HepG2 (cell line): Measurements from ENCODE around the gene GPR62. TPM values are rescaled to one million over a fixed set of nuclear protein-coding genes. Genes with fewer than 3 reads are reported as not detected.
A peak's percentile ranks its signal among the peaks of the same experiment; 100 is the strongest.

ENCODE experiments used
- ATF7-NPFF ChIP-seq: sonication (generic); formaldehyde crosslinking; IDR thresholded peaks from 2 replicates; pipeline ENCODE4 v1.8.1; 2023; ENCODE audit warnings: mild to moderate bottlenecking, low read depth, missing genetic modification reagents, moderate library complexity
- ELF3 ChIP-seq: IDR thresholded peaks from 2 replicates; pipeline ENCODE4 v1.6.1; 2016; ENCODE audit warnings: missing genetic modification reagents, missing compliant biosample characterization
- FOXK1 ChIP-seq: sonication (generic); formaldehyde crosslinking; IDR thresholded peaks from 2 replicates; pipeline ENCODE4 v1.4.0; 2020; ENCODE audit warnings: low read depth, missing genetic modification reagents, borderline replicate concordance
- GMEB1 ChIP-seq: sonication (generic); formaldehyde crosslinking; IDR thresholded peaks from 2 replicates; pipeline ENCODE4 v1.5.1; 2020; ENCODE audit warnings: missing genetic modification reagents, mild to moderate bottlenecking, borderline replicate concordance
- HOXD1 ChIP-seq: sonication (generic); formaldehyde crosslinking; IDR thresholded peaks from 2 replicates; pipeline ENCODE4 v1.5.0; 2020; ENCODE audit warnings: missing genetic modification reagents
- MTF1 ChIP-seq: sonication (generic); formaldehyde crosslinking; IDR thresholded peaks from 2 replicates; pipeline ENCODE4 v1.5.0; 2020; ENCODE audit warnings: missing genetic modification reagents
- NBN ChIP-seq: fragments of 450-650 bp; conservative IDR thresholded peaks from 2 replicates; pipeline ENCODE4 v1.6.1; 2017
- NR2F1 ChIP-seq, 2 experiments: fragments of 450-650 bp in 1 of 2; formaldehyde crosslinking in 1 of 2; IDR thresholded peaks; 2 replicates each; pipeline versions ENCODE4 v1.5.0 to v1.6.1; 2016 to 2020; ENCODE audit warnings: mild to moderate bottlenecking in 1 of 2, missing compliant biosample characterization in 1 of 2, missing genetic modification reagents in 1 of 2, moderate library complexity in 1 of 2
- RAD51 ChIP-seq: fragments of 450-650 bp; IDR thresholded peaks from 2 replicates; pipeline ENCODE4 v1.6.1; 2016; ENCODE audit warnings: borderline replicate concordance
- REPIN1 ChIP-seq: sonication (generic); formaldehyde crosslinking; IDR thresholded peaks from 2 replicates; pipeline ENCODE4 v1.8.0; 2022; ENCODE audit warnings: missing genetic modification reagents, low read depth, mild to moderate bottlenecking, borderline replicate concordance
- SRY ChIP-seq: sonication (generic); formaldehyde crosslinking; IDR thresholded peaks from 2 replicates; pipeline ENCODE4 v1.8.0; 2022; ENCODE audit warnings: mild to moderate bottlenecking, missing genetic modification reagents
- SUZ12 ChIP-seq: fragments of 150-350 bp; IDR thresholded peaks from 2 replicates; pipeline ENCODE4 v1.6.1; 2014; ENCODE audit warnings: low read depth, low read length
- U2AF1 ChIP-seq: fragments of 200-400 bp; formaldehyde crosslinking; optimal IDR thresholded peaks from 2 replicates; pipeline ENCODE3; 2017; ENCODE audit warnings: mild to moderate bottlenecking, low read depth, low read length
- ZNF207 ChIP-seq: fragments of 450-650 bp; IDR thresholded peaks from 2 replicates; pipeline ENCODE4 v1.6.1; 2016; ENCODE audit warnings: antibody characterized with exemption, borderline replicate concordance
- ZNF543 ChIP-seq: sonication (generic); formaldehyde crosslinking; IDR thresholded peaks from 2 replicates; pipeline ENCODE4 v1.4.0; 2020; ENCODE audit warnings: mild to moderate bottlenecking, missing genetic modification reagents
- ZNF550 ChIP-seq: sonication (generic); formaldehyde crosslinking; IDR thresholded peaks from 2 replicates; pipeline ENCODE4 v1.4.0; 2020; ENCODE audit warnings: mild to moderate bottlenecking, missing genetic modification reagents, borderline replicate concordance
- ZNF572 ChIP-seq: sonication (generic); formaldehyde crosslinking; IDR thresholded peaks from 2 replicates; pipeline ENCODE4 v1.5.1; 2020; ENCODE audit warnings: mild to moderate bottlenecking, missing genetic modification reagents
- ZNF747 ChIP-seq: sonication (generic); formaldehyde crosslinking; IDR thresholded peaks from 2 replicates; pipeline ENCODE4 v1.8.1; 2023; ENCODE audit warnings: missing genetic modification reagents, mild to moderate bottlenecking, borderline replicate concordance
- ZSCAN9 ChIP-seq: IDR thresholded peaks from 2 replicates; pipeline ENCODE4 v1.6.1; 2016; ENCODE audit warnings: borderline replicate concordance
- polyA plus RNA-seq, 8 experiments: library from polyadenylated mRNA; depleted of rRNA in 3 of 8; stranded (reverse) in 7 of 8; unstranded in 1 of 8; fragments of >200 nt; fragmentation: Illumina TruSeq in 4 of 8; extraction: Trizol in 4 of 8; gene quantifications; 2 replicates each; pipeline versions ENCODE4 v1.2.1 to v1.2.3, GENCODE V29; 2011 to 2016; ENCODE audit warnings: low read depth in 4 of 8, missing spikeins in 1 of 8, mixed read lengths in 1 of 8; ENCODE audit not compliant: insufficient read depth in 1 of 8
- total RNA-seq, 5 experiments: library from RNA; depleted of rRNA; stranded (reverse); fragments of >200 nt; fragmentation: Illumina TruSeq; extraction: Trizol; gene quantifications; 2 replicates each; pipeline ENCODE4 v1.2.3, GENCODE V29; 2016; ENCODE audit warnings: low read depth in 1 of 5
- TF ChIP-seq, protein P1 (sequence below): sonication (generic); formaldehyde crosslinking; conservative IDR thresholded peaks from 2 replicates; pipeline ENCODE4 v1.4.0; 2020; ENCODE audit warnings: missing genetic modification reagents
- TF ChIP-seq, protein P2 (sequence below): conservative IDR thresholded peaks from 2 replicates; pipeline ENCODE4 v1.6.1; 2018; ENCODE audit warnings: missing genetic modification reagents
- TF ChIP-seq, protein P3 (sequence below): sonication (generic); formaldehyde crosslinking; IDR thresholded peaks from 2 replicates; pipeline ENCODE4 v1.5.1; 2020; ENCODE audit warnings: mild to moderate bottlenecking, missing genetic modification reagents, borderline replicate concordance

Gene GPR62
- total and polyA plus RNA-seq, 2 of the 13 experiments (the other 11 are each of a cell fraction or from before 2014, with no cell fraction given): not detected

DNA sequence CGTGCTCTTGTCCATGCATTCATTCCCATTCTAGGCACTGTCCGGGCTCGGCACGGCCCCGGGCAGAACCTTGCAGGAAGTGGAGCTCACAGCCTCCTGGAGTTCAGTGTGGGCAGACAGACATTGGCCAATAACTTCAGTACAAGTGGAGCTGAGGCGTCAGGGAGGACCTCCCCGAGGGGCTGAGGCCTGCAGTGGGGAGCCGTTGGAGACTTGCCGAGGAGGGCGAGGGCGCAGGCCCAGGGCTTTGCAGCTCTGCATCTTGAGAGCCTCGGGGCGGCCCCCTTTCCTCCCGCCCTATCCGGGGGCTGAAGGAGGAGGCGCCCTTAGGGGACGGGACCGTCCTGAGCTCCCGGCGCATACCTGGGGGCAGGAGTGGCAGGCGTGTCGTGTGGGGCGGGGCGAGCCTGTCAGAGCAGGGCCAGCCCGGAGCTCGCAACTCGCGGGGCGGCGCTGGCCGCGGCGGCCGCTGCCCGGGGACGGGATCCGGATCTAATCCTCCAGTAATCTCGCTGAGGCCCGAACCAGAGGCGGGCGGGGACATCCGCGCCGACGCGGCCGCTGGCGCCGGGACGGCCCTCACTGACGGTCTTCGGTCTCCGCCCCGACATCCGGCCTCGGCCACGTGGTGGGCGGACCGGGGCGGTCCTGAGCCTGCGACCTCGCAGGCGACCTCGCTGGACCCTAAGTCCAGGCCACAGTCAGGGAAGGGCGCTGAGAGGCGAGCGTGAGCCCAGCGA is 27.8 kb downstream of the GPR62 start, which contains the start of gene ACY1 (continued):
- TF ChIP-seq ZNF747 (peak; percentile 95), ZSCAN9 (CRISPR knock-in tag) (peak; percentile 85; the same call in 1 of the 2 replicates), NR2F1 (CRISPR knock-in tag; IDR thresholded peaks at IDR 0.05) (peak; percentile 90 to 92), ZNF207 (no peak), GMEB1 (CRISPR knock-in tag) (peak; percentile 71), ZNF543 (CRISPR knock-in tag) (peak; percentile 93), U2AF1 (no peak), ELF3 (CRISPR knock-in tag) (peak; percentile 89), NBN (no peak), REPIN1 (peak; percentile 69), MTF1 (CRISPR knock-in tag) (no peak), ATF7-NPFF (CRISPR knock-in tag) (peak; percentile 82), FOXK1 (CRISPR knock-in tag) (peak; percentile 56; the same call in 1 of the 2 replicates), ZNF572 (CRISPR knock-in tag) (peak; percentile 23; the same call in 1 of the 2 replicates), HOXD1 (CRISPR knock-in tag) (peak; percentile 78), ZNF550 (no peak; the same call in 1 of the 2 replicates), RAD51 (no peak), SRY (CRISPR knock-in tag) (peak; percentile 45; the same call in 1 of the 2 replicates), SUZ12 (no peak)
- TF ChIP-seq, protein P1, sequence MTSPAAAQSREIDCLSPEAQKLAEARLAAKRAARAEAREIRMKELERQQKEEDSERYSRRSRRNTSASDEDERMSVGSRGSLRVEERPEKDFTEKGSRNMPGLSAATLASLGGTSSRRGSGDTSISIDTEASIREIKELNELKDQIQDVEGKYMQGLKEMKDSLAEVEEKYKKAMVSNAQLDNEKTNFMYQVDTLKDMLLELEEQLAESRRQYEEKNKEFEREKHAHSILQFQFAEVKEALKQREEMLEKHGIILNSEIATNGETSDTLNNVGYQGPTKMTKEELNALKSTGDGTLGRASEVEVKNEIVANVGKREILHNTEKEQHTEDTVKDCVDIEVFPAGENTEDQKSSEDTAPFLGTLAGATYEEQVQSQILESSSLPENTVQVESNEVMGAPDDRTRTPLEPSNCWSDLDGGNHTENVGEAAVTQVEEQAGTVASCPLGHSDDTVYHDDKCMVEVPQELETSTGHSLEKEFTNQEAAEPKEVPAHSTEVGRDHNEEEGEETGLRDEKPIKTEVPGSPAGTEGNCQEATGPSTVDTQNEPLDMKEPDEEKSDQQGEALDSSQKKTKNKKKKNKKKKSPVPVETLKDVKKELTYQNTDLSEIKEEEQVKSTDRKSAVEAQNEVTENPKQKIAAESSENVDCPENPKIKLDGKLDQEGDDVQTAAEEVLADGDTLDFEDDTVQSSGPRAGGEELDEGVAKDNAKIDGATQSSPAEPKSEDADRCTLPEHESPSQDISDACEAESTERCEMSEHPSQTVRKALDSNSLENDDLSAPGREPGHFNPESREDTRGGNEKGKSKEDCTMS (CRISPR knock-in tag): no peak
- TF ChIP-seq, protein P2, sequence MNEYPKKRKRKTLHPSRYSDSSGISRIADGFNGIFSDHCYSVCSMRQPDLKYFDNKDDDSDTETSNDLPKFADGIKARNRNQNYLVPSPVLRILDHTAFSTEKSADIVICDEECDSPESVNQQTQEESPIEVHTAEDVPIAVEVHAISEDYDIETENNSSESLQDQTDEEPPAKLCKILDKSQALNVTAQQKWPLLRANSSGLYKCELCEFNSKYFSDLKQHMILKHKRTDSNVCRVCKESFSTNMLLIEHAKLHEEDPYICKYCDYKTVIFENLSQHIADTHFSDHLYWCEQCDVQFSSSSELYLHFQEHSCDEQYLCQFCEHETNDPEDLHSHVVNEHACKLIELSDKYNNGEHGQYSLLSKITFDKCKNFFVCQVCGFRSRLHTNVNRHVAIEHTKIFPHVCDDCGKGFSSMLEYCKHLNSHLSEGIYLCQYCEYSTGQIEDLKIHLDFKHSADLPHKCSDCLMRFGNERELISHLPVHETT (CRISPR knock-in tag): peak; percentile 94; the same call in 1 of the 2 replicates
- TF ChIP-seq, protein P3, sequence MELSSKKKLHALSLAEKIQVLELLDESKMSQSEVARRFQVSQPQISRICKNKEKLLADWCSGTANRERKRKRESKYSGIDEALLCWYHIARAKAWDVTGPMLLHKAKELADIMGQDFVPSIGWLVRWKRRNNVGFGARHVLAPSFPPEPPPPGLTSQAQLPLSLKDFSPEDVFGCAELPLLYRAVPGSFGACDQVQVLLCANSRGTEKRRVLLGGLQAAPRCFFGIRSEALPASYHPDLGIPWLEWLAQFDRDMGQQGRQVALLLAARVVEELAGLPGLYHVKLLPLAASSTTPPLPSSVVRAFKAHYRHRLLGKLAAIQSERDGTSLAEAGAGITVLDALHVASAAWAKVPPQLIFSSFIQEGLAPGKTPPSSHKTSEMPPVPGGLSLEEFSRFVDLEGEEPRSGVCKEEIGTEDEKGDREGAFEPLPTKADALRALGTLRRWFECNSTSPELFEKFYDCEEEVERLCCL: no peak; the same call in 1 of the 2 replicates
